ENCODE data around the gene ATG7.
"Not testable (repeated sequence)": the region's sequence is repeated elsewhere in the genome, so short reads cannot be mapped to it uniquely, and the experiment has no call there.

ATG7 gene

DNA sequence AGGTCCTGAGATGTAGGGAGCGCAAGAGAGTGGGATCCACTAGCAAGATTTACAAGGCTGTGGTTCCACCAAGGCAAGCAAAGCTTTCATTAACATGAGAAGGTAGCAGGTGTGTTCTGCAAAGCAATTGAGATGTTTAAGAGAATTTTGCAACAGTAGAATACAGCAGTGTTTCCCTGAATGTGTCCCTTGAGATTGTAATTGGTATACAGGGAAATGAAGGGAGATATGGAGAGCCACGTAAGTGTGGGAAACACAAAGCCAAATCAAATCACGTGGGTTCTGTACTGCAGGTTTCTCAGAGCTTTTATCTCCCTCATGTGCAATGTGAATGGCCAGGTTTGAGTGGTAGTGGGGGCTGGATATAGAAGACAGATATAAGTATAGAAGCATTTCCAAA is 67.3 kb downstream of the ATG7 start:
- intact Hi-C loops (cut with DNase I) = no loop called here
- DNase-seq = no peak

DNA sequence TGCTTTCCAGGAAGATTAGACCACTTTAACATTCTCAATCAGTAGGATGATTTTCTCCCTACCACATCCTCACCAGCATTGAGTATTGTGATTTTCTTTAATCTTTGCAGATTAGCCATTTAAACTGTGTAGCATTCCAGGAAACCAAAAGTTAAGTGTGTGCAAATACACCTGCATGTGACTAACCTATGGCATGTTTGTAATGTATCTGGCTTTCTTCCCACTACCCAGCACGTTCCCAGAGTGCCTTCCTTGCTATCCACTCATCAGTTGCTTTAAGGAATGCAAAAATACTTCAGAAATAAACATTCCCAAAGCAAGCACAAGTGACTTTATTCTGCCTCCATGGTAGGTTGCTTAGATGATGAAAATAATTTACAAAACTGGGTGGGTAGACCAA is 74.2 kb downstream of the ATG7 start:
- DNase-seq = no peak
- intact Hi-C loops (cut with DNase I) = no loop called here

DNA sequence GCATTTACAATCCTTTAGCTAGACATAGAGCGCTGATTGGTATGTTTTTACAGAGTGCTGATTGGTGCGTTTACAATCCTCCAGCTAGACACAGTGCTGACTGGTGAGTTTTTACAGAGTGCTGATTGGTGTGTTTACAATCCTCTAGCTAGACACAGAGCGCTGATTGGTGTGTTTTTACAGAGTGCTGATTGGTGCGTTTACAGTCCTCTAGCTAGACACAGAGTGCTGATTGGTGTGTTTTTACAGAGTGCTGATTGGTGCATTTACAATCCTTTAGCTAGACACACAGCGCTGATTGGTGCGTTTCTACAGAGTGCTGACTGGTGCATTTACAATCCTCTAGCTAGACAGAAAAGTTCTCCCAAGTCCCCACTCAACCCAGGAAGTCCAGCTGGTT is 76.7 kb downstream of the ATG7 start:
- intact Hi-C loops (cut with DNase I); DNase-seq: not testable (repeated sequence)

DNA sequence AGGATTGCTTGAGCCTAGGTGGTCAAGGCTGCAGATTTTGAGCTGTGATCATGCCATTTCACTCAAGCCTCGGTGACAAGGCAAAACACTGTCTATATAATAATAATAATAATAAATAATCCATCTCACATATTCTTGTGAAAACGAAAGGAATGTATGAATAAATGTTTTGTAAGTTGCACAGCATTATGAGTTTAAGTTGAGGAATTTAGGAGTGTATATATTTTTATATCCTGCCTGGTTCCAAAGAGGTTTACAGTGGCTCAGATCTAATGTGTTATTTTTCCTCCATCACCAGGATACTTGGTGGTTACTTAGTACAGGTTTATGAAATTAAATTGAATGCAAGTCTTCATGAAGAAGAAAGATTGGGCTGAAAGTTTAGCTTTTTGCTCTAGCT is 77.2 kb downstream of the ATG7 start:
- intact Hi-C loops (cut with DNase I) = no loop called here

DNA sequence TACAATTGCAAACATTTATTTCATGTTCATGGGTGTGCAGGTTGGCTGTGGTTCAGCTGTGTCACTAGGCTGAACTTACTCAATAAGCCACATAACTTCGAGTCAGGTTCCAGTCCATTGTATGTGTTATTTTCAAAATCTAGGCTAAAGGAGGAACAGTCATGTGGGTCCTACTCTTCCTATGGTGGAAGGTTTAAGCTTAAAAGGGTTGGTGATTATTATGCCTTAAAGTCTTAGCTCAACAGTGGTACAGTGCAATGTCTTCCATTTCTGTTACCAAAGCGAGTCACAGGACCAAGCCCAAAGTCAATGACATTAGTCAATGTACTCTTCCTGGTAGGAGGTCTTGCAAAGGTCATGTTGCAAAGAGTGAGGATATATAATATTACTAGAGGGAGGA is 78.2 kb downstream of the ATG7 start:
- DNase-seq = no peak
- intact Hi-C loops (cut with DNase I) = no loop called here

More for the DNA sequence above, 77.2 kb downstream of the ATG7 start:
- no peak for DNase-seq

DNA sequence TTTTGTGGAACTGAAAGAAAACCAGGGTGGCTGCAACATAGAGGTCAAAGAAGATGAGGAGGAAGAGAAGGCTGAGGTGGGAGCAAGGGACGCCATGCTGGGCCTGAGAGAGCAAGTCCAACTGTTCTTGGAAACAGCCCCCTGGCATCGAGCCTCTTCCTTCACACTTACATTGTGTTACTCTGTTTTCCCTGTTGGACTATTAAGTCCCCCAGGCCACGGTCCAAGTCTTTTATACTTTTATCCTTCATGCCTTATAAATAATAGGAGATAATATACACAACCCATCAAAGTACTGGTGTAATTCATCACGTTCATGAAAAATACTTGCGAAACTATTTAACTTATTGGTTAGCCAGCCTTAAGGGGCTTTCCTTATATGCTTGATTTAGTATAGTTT is 79.3 kb downstream of the ATG7 start:
- no peak for DNase-seq
- intact Hi-C loops (cut with DNase I) = no loop called here

DNA sequence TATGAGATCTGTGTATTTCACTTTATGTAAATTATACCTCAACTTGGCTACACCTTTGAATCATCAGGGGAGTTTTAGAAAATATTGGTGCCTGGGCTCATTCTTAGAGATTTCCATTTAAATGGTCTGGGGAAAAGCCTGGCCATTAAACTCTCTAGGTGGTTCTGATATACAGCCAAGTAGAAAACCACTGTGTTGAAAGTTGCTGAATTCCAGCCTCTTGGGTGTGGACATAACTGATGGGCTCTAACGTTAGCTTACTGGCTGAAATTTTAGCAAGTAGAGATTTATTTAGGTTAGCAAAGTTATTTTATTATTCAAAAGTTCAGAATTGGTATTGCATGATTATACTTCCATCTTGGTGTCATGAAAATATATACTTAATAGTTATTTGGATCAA is 84.1 kb downstream of the ATG7 start:
- intact Hi-C loops (cut with DNase I) = no loop called here
- no peak for DNase-seq

DNA sequence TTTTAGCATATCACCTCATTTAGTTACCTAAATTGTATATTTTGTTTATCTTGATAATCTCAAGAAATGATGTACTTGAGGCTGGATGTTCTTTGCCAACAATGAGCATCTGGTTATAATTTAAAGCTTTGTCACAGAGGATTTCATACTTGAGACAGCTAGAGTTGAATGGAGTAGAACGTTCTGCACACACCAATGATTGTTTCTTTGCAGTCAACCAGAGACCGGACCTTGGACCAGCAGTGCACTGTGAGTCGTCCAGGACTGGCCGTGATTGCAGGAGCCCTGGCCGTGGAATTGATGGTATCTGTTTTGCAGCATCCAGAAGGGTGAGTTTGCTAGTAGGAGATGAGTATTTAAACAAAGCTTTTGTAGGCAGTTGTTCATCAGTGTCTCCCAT is 90.4 kb downstream of the ATG7 start:
- no peak for DNase-seq

DNA sequence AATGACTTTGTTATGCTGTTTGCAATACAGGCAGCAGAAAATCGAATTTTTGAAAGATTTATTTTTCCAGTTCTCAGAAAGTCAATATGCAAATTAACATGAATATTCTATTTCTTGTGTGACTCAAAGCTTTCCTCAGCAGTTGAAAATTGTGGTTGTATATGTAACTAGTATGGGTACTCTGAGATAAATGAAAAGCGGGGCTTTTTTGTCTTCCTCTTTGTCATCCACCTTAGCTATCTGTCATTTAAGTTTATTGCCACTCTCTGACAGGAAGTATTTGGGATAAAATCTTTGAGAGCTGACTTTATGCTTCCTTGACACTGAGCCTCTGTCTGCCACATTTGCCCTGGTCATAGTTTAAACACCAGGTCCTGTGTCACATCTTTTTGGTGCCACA is 91.5 kb downstream of the ATG7 start:
- no peak for DNase-seq
- intact Hi-C loops (cut with DNase I) = no loop called here

More for the DNA sequence above, 90.4 kb downstream of the ATG7 start:
- intact Hi-C loops (cut with DNase I) = no loop called here

DNA sequence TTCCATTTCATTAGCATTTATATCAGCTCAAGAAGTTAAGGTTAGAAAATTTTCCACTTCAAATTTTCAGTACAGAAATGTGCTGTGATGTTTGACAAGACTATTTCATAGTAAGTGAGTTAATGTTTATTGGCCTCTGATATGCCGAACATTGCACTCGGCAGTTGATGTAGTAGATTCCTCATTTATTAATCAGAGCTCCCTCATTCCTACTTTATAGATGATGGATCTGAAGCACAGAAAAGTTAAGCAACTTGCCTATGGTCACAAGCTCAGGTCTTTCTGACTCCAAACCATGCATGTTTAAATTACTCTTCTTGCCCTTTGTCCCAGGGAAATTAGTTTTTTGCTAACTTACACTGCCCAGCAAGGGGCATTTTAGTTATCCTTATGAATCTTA is 92.0 kb downstream of the ATG7 start:
- DNase-seq = no peak
- intact Hi-C loops (cut with DNase I) = no loop called here

DNA sequence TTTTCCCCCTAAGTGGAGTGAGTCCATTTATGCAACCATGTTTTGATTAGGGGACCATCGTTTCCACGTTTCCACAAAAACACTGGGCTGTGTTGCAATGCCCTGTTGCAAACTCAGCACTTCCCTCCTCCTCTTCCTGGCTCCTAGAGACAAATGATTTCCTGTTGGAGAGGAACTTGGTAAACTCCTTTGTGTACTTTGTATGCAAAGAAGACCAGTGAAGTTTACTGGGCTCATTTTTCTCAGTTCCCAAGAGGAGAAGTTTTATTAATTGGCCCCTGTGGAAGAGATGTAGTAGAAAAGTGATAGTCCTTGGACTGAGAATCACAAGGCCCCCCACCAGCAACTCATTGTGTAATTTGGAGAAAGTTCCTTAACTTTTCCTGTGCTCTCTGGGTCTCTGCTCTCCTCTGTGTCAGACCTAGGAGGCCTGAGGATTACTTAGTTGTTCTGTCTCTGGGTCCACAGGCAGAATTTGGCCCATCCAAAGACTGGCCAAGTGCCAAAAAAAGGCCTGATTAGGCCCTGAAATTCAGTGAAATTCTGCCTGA is 95.0 kb downstream of the ATG7 start:
- peak in 1 of 10 donors; percentile 19 for DNase-seq
- intact Hi-C loops (cut with DNase I) = no loop called here

DNA sequence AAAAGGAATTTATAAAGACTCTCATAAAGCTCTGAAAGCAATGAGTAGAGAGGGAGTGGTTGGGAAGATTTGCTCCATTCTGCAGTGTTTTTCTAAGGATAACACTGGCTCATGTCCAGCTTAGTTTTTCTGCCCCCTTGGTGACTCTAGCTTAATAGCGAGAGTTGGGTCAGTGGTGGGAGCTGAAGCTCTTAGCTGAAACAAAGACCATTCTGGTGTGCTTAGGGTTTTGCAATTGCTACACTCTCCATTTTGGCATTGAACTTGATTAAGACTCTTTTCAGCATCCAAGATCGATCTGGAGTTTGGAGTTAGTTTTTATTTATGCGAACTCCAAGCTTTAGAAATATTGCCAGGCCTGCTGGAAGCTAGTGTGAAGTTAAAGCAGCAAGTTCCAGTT is 98.0 kb downstream of the ATG7 start:
- intact Hi-C loops (cut with DNase I) = loop anchor here (10.0 kb wide), 1 partner anchor 465 kb away; no protein-coding TSS in a partner anchor
- no peak for DNase-seq

DNA sequence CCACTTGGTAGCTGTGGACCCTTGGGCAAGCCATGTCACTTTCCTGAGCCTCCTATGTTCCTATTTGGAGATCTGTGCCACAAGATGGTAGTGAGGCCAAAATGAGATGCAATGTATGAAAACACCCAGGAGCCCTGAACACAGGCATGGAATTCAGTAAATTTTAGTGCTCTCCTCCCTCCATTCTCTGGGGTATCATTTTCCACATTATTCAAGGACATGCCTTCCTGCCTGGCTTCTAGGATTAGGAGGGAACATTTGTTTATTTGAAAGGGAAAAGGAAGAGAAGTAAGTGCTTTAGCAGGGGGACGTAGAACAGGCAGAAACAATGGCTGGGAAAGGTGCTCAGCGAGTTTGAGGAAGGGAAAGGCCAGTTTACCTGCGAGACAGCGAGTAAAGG is 98.8 kb downstream of the ATG7 start:
- intact Hi-C loops (cut with DNase I) = loop anchor here (10.0 kb wide), 1 partner anchor 464 kb away; no protein-coding TSS in a partner anchor
- DNase-seq = no peak

DNA sequence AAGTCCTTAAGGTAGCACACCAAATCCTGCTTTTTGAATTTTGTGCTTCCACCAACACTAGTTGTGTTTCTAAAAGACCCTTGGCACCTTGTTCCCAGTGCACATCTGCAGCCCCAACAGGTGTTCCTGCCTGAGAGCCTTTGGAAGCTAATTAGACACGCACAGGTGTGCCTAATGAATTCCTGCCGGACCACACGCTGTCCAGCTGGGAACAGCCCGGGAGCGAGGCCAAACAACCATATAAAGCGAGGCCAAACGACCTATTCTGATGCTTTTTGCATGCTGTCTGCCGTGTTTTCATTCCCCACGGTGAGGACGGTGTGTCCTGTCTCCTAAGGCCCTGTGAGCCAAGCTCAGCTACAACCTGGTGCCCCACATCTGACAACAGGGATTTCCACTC is 99.5 kb downstream of the ATG7 start:
- DNase-seq = no peak
- intact Hi-C loops (cut with DNase I) = loop anchor here (10.0 kb wide), 1 partner anchor 463 kb away; no protein-coding TSS in a partner anchor

DNA sequence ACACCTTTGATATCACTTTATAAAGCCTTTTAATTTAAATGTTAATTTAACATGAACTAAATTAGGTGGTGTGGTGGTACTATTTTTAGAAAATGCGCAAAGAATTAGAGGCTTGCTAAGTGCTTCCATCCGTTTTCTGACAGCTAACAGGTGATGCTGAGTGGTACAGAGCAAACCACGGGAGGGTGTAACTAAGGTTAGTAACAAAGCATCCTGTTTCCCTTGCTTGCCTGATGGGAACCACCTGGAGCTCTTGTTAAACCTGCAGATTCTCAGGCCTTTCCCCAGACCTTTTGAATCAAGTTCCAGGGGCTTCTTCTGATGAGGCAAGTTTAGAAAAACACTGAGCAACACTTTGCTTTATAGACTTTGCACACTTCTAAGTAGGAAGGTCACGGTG is 101.0 kb downstream of the ATG7 start:
- intact Hi-C loops (cut with DNase I) = loop anchor here (10.0 kb wide), 1 partner anchor 462 kb away; no protein-coding TSS in a partner anchor
- DNase-seq = no peak

DNA sequence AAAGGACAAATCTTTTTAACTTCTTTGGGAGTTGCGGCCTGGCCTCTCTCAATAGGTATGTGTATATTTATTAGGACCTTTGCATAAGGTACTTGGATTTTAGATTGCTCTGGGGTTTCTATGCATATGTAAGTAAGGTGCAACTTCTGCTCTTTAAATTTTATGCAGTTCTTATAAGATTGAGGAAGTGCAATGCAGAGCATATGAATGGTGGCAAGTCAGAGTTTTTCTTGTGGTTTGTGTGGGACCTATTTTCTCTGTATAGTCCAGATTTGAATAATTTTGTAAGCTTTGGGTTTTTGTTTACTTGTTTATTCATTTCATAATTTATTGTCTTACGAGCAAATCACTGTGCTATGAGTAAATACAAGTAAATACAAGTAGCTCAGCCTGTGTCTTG is 101.5 kb downstream of the ATG7 start:
- intact Hi-C loops (cut with DNase I) = loop anchor here (10.0 kb wide), 1 partner anchor 461 kb away; no protein-coding TSS in a partner anchor
- no peak for DNase-seq

DNA sequence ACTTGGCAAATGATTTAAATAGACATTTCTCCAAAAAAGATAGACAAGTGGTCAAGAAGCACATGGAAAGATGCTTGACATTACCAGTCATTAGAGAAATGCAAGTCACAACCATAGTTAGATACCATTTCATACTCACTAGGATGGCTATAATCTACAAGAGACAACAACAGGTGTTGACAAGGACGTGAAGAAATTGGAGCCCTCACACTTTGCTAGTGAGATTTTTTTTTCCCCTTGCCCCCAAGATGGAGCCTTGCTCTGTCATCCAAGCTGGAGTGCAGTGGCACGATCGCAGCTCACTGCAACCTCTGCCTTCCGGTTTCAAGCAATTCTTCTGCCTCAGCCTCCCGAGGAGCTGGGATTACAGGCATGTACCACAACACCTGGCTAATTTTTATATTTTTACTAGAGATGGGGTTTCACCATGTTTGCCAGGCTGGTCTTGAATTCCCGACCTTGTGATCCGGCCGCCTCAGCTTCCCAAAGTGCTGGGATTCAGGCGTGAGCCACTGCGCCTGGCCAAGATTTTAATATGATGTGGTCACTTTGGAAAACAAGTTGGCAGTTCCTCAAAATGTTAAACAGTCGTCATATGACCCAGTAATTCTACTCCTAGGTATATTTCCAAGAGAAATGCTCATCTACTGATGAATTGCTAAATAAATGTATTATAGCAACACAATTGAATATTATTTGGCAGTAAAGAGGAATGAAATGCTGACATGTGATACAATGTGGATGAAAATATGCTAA is 103.3 kb downstream of the ATG7 start:
- intact Hi-C loops (cut with DNase I) = loop anchor here (5.0 to 10.0 kb wide), 2 partner anchors 427 to 459 kb away; no protein-coding TSS in a partner anchor

DNA sequence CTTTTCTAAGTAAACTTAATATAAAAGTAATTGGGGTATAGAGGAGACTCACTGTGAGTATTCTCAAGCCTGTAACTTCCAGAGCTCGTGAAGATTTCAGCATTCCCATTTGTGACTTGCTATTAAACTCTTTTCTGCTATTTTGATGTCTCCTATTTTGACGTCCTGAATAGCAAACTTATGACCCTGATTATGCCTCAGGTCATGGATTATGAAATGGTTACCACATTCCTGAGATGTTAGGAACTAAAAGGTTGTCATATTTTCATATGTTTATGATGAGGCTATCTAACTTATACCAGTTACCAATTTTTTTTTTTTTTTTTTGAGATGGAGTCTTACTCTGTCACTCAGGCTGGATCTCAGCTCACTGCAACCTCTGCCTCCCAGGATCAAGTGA is 105.5 kb downstream of the ATG7 start:
- DNase-seq = no peak
- intact Hi-C loops (cut with DNase I) = loop anchor here (5.0 to 10.0 kb wide), 2 partner anchors 425 to 457 kb away; no protein-coding TSS in a partner anchor

More for the DNA sequence above, 103.3 kb downstream of the ATG7 start:
- DNase-seq = no peak

DNA sequence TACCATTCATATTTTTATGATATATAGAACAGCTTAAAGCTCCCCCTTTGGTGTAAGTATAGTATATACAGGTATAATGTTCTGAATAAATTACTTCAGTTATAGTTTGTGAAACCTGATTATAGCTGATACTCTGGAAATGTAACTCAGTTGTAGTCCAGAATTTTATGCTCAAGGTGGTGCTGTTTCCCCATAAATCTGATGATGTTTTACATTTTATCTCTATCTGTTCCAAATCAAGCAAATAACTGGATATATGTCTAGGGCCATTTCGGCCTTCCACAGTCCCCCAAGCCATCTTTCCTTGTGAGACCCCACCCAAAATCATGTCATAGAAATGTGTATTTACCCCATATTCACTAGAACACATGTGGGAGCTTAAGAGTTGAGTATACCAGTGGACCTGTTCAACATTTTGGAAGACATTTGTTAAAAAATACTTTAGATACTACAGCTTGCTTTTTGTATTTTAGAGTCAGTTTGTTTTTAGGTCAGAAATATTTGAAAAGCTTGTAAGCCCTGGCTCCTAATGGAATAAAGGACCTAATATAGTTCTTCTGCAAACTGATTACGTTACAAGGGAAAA is 107.1 kb downstream of the ATG7 start:
- DNase-seq = no peak
- intact Hi-C loops (cut with DNase I) = loop anchor here (1.0 to 10.0 kb wide), 3 partner anchors 273 to 455 kb away; no protein-coding TSS in a partner anchor

DNA sequence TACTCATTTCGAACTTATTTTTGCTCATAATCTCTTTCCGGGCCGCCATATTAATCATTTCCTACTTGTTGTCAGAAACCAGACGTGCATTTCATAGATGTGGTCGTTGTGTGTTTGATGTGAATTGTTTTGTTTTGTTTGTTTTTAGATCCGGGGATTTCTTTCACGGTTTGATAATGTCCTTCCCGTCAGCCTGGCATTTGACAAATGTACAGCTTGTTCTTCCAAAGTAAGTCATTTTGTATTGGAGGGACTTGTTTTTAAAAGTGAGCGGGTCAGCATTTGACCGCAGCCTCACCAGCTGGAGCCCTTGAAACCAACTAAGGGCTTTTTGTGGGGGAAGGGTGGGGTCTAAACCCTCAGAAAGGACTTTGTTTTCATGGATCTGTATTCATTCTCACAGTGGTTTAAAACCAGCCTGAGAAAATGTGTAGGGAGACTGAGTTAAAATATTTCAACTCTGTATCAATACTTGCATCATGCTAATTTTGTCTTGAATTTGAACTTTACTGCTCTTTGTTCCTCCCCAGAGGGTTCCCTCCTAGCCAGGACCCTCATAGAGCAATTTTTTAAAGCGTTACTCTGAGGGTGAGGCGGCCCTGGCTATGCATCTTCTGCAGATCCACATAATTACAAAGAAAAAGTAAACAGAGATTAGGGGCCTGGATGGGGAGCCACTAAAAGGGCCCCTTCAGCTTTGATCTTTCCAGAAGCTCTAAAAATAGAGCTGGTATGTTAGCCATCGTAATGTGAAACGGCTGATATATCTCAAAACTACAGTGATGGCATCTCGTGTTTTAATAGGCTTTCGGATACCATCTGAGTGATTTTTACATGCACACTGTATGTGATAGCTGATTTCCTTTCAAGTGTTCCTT is 107.9 kb downstream of the ATG7 start:
- peak in 1 of 10 donors; percentile 13 for DNase-seq
- intact Hi-C loops (cut with DNase I) = loop anchor here (1.0 to 10.0 kb wide), 4 partner anchors 135 to 455 kb away; no protein-coding TSS in a partner anchor
